H1 (cell line): Measurements from ENCODE around the gene BRIP1. TPM values are rescaled to one million over a fixed set of nuclear protein-coding genes. Genes with fewer than 3 reads are reported as not detected.

Source experiments
- CTCF ChIA-PET: fragments of 300-600 bp; sonication (Branson Sonifier 250); formaldehyde crosslinking; loops from one replicate; lab custom pipeline; 2021; ENCODE audit not compliant: partially characterized antibody; lab: Charles Lee
- POLR2A ChIA-PET: fragments of 300-600 bp; sonication (Branson Sonifier 250); formaldehyde crosslinking; loops from one replicate; lab custom pipeline; 2021; ENCODE audit warnings: inconsistent platforms; ENCODE audit not compliant: partially characterized antibody; lab: Charles Lee
- DNase-seq, 2 experiments: peaks; one replicate each; pipeline versions ENCODE4 v3.0.0 to v3.0.0-alpha.2; 2010 to 2022; ENCODE audit warnings: low spot score in 2 of 2, low read depth in 1 of 2, mixed read lengths in 1 of 2
- FAIRE-seq: peaks from 2 replicates; lab custom pipeline; 2011; peaks lifted over from hg19 to GRCh38; lab: Jason Lieb, UNC
- H2AFZ ChIP-seq: 2 replicates; pipeline ENCODE4 v1.8.1; 2012; ENCODE audit warnings: low read length, inconsistent platforms
- H2AK5ac ChIP-seq: 2 replicates; pipeline ENCODE4 v1.6.1; 2013; ENCODE audit warnings: low read depth, low read length
- H2BK120ac ChIP-seq: replicated peaks from 2 replicates; pipeline ENCODE3; 2013; ENCODE audit warnings: low read depth, low read length, inconsistent platforms
- H2BK12ac ChIP-seq: 2 replicates; pipeline ENCODE4 v1.6.1; 2013; ENCODE audit warnings: low read depth, low read length
- H2BK15ac ChIP-seq: 2 replicates; pipeline ENCODE4 v1.6.1; 2013; ENCODE audit warnings: low read length
- H2BK20ac ChIP-seq: 2 replicates; pipeline ENCODE4 v1.6.1; 2013; ENCODE audit warnings: low read length
- H2BK5ac ChIP-seq: 2 replicates; pipeline ENCODE4 v1.6.1; 2013; ENCODE audit warnings: low read depth, low read length
- H3K14ac ChIP-seq: 2 replicates; pipeline ENCODE4 v1.6.1; 2013; ENCODE audit warnings: inconsistent platforms; ENCODE audit not compliant: insufficient read length
- H3K18ac ChIP-seq: 2 replicates; pipeline ENCODE4 v1.6.1; 2013; ENCODE audit warnings: low read length; ENCODE audit errors: extremely low read depth
- H3K23ac ChIP-seq: 2 replicates; pipeline ENCODE4 v1.6.1; 2013; ENCODE audit warnings: inconsistent platforms; ENCODE audit not compliant: insufficient read length
- H3K23me2 ChIP-seq: 2 replicates; pipeline ENCODE4 v1.6.1; 2013; ENCODE audit warnings: low read depth, low read length
- H3K27ac ChIP-seq: 2 replicates; pipeline ENCODE4 v1.6.1; 2011; ENCODE audit warnings: low read depth, low read length, inconsistent platforms
- H3K27me3 ChIP-seq, 4 experiments: replicated peaks in 1 of 4; 1 replicate in 1 of 4; 2 replicates in 3 of 4; pipeline versions ENCODE4 v1.6.1 to v1.8.1; 2011 to 2013; ENCODE audit warnings: low read length in 3 of 4, mild to moderate bottlenecking in 3 of 4, inconsistent platforms in 2 of 4, mixed read lengths in 2 of 4, moderate library complexity in 1 of 4; ENCODE audit not compliant: control insufficient read depth in 3 of 4, insufficient read depth in 3 of 4; ENCODE audit errors: extremely low read depth in 1 of 4
- H3K36me3 ChIP-seq, 4 experiments: 2 replicates each; pipeline versions ENCODE4 v1.6.1 to v1.8.1; 2011 to 2013; ENCODE audit warnings: mild to moderate bottlenecking in 4 of 4, low read length in 3 of 4, moderate library complexity in 2 of 4, control low read depth in 1 of 4, inconsistent platforms in 1 of 4; ENCODE audit not compliant: insufficient read depth in 4 of 4, control insufficient read depth in 2 of 4
- H3K4ac ChIP-seq: replicated peaks from 2 replicates; pipeline ENCODE3; 2013; ENCODE audit warnings: low read length, low read depth, mixed read lengths, inconsistent platforms; ENCODE audit not compliant: insufficient read length
- H3K4me1 ChIP-seq, 4 experiments: replicated peaks in 1 of 4; 1 replicate in 1 of 4; 2 replicates in 3 of 4; pipeline versions ENCODE4 v1.6.1 to v1.8.1; 2011 to 2013; ENCODE audit warnings: low read length in 3 of 4, inconsistent platforms in 2 of 4, mixed read lengths in 1 of 4; ENCODE audit not compliant: insufficient read depth in 4 of 4, control insufficient read depth in 3 of 4
- H3K4me2 ChIP-seq, 2 experiments: 2 replicates each; pipeline versions ENCODE4 v1.6.1 to v1.8.1; 2011 to 2013; ENCODE audit warnings: low read depth in 2 of 2, low read length in 2 of 2, control low read depth in 1 of 2, inconsistent platforms in 1 of 2, mild to moderate bottlenecking in 1 of 2; ENCODE audit not compliant: insufficient read depth in 1 of 2
- H3K4me3 ChIP-seq, 4 experiments: fragments of 200-600, 300-600 bp in 1 of 4; sonication (generic), shearing (Covaris generic), sonication (Bioruptor Twin) in 1 of 4; 2 replicates each; pipeline versions ENCODE4 v1.5.1 to v1.8.1; 2011 to 2016; ENCODE audit warnings: low read length in 4 of 4, low read depth in 3 of 4, control low read depth in 2 of 4, inconsistent platforms in 2 of 4, mild to moderate bottlenecking in 2 of 4, mixed read lengths in 1 of 4, moderate library complexity in 1 of 4; ENCODE audit not compliant: insufficient read depth in 2 of 4; ENCODE audit errors: extremely low read depth in 1 of 4
- H3K56ac ChIP-seq: replicated peaks from 2 replicates; pipeline ENCODE3; 2013; ENCODE audit warnings: low read depth, mild to moderate bottlenecking, mixed read lengths, low read length, inconsistent platforms; ENCODE audit not compliant: insufficient read length
- H3K79me1 ChIP-seq: 2 replicates; pipeline ENCODE4 v1.6.1; 2013; ENCODE audit warnings: low read depth, low read length, control low read depth
- H3K79me2 ChIP-seq, 2 experiments: 2 replicates each; pipeline versions ENCODE4 v1.6.1 to v1.8.1; 2012 to 2013; ENCODE audit warnings: low read length in 2 of 2, mild to moderate bottlenecking in 2 of 2, inconsistent platforms in 1 of 2; ENCODE audit not compliant: insufficient read depth in 2 of 2, control insufficient read depth in 1 of 2
- H3K9ac ChIP-seq, 4 experiments: replicated peaks in 1 of 4; 1 replicate in 1 of 4; 2 replicates in 3 of 4; pipeline versions ENCODE4 v1.6.1 to v1.8.1; 2011 to 2013; ENCODE audit warnings: low read depth in 3 of 4, low read length in 3 of 4, control low read depth in 2 of 4, mild to moderate bottlenecking in 2 of 4, moderate library complexity in 2 of 4, inconsistent platforms in 1 of 4; ENCODE audit errors: extremely low read depth in 1 of 4
- H3K9me3 ChIP-seq, 2 experiments: 2 replicates each; pipeline versions ENCODE4 v1.6.1 to v1.8.1; 2012 to 2013; ENCODE audit warnings: mild to moderate bottlenecking in 2 of 2, moderate library complexity in 2 of 2, control low read depth in 1 of 2, inconsistent platforms in 1 of 2, low read depth in 1 of 2, low read length in 1 of 2, mixed read lengths in 1 of 2; ENCODE audit not compliant: insufficient read depth in 2 of 2
- H4K20me1 ChIP-seq, 2 experiments: replicated peaks in 1 of 2; 2 replicates each; pipeline versions ENCODE3 to v1.8.1; 2011 to 2013; ENCODE audit warnings: inconsistent platforms in 2 of 2, low read length in 2 of 2, mild to moderate bottlenecking in 1 of 2; ENCODE audit not compliant: insufficient read depth in 2 of 2, control insufficient read depth in 1 of 2
- H4K5ac ChIP-seq: 2 replicates; pipeline ENCODE4 v1.6.1; 2013; ENCODE audit warnings: low read length, low read depth, mixed read lengths, inconsistent platforms; ENCODE audit not compliant: insufficient read length
- H4K8ac ChIP-seq: 2 replicates; pipeline ENCODE4 v1.8.0; 2013; ENCODE audit warnings: mild to moderate bottlenecking, moderate library complexity, low read length, inconsistent platforms; ENCODE audit not compliant: insufficient read depth; ENCODE audit errors: extremely low read depth
- H4K91ac ChIP-seq: replicated peaks from 2 replicates; pipeline ENCODE3; 2013; ENCODE audit warnings: low read length, mixed read lengths, inconsistent platforms; ENCODE audit not compliant: insufficient read length
- ATF2 ChIP-seq: IDR thresholded peaks from 2 replicates; pipeline ENCODE4 v1.6.1; 2012; ENCODE audit warnings: low read length, inconsistent platforms
- CBX8 ChIP-seq: fragments of 300-800, 300-1000 bp; sonication (generic); IDR thresholded peaks from 2 replicates; pipeline ENCODE4 v1.7.1; 2016; ENCODE audit warnings: low read depth, low read length, borderline replicate concordance
- CTCF ChIP-seq, 3 experiments: IDR thresholded peaks; 1 replicate in 2 of 3; 2 replicates in 1 of 3; pipeline versions ENCODE4 v1.5.1 to v1.6.1; 2011; ENCODE audit warnings: low read length in 3 of 3, mild to moderate bottlenecking in 3 of 3, inconsistent platforms in 2 of 3, low read depth in 1 of 3, moderate library complexity in 1 of 3; ENCODE audit not compliant: insufficient read depth in 1 of 3; ENCODE audit errors: control extremely low read depth in 1 of 3
- KDM4A ChIP-seq: IDR thresholded peaks from one replicate; pipeline ENCODE4 v1.7.1; 2012; ENCODE audit warnings: low read depth, mild to moderate bottlenecking, moderate library complexity, low read length, inconsistent platforms; ENCODE audit not compliant: severe bottlenecking
- NANOG ChIP-seq: IDR thresholded peaks from 2 replicates; pipeline ENCODE4 v1.6.1; 2011; ENCODE audit warnings: low read length, low read depth, mild to moderate bottlenecking, inconsistent platforms; ENCODE audit not compliant: insufficient read depth, poor library complexity, severe bottlenecking
- NRF1 ChIP-seq: IDR thresholded peaks from 2 replicates; pipeline ENCODE4 v1.6.1; 2011; ENCODE audit warnings: mild to moderate bottlenecking, low read depth, low read length, improper control_type of control experiment
- RAD21 ChIP-seq, 2 experiments: IDR thresholded peaks in 1 of 2; conservative IDR thresholded peaks in 1 of 2; 2 replicates each; pipeline ENCODE4 v1.6.1; 2011; ENCODE audit warnings: low read depth in 2 of 2, low read length in 2 of 2, improper control_type of control experiment in 1 of 2, inconsistent platforms in 1 of 2, mild to moderate bottlenecking in 1 of 2, moderate library complexity in 1 of 2
- SAP30 ChIP-seq: fragments of 300-600 bp; sonication (generic); IDR thresholded peaks from 2 replicates; pipeline ENCODE4 v1.7.1; 2012; ENCODE audit warnings: low read length, moderate library complexity, mild to moderate bottlenecking, inconsistent platforms; ENCODE audit not compliant: insufficient read depth, insufficient replicate concordance
- TEAD4 ChIP-seq: IDR thresholded peaks from 2 replicates; pipeline ENCODE4 v1.6.1; 2012; ENCODE audit warnings: low read depth, low read length, inconsistent platforms, mixed read lengths
- WGBS, 2 experiments: shearing (Covaris generic) in 1 of 2; methylation state at CpG; one replicate each; pipeline versions ENCODE4 v1.1.6 to v1.1.7; 2013 to 2015; ENCODE audit warnings: low lambda C conversion rate in 2 of 2, mixed read lengths in 2 of 2, inconsistent platforms in 1 of 2, low coverage in 1 of 2, missing lambda C conversion rate in 1 of 2; ENCODE audit not compliant: insufficient replicate concordance in 2 of 2, insufficient coverage in 1 of 2, insufficient read length in 1 of 2; ENCODE audit errors: extremely low coverage in 1 of 2, missing lambda C conversion rate in 1 of 2; 5-methylcytosine and 5-hydroxymethylcytosine counted together
- polyA plus RNA-seq, 7 experiments: library from polyadenylated mRNA; depleted of rRNA in 3 of 7; stranded (reverse) in 5 of 7; unstranded in 2 of 7; fragments of >200 nt in 5 of 7; fragments of 200-250 nt in 2 of 7; gene quantifications; 1 replicate in 5 of 7; 2 replicates in 1 of 7; 4 replicates in 1 of 7; pipeline versions ENCODE4 v1.2.1 to v1.2.3, GENCODE V29; 2011 to 2013; ENCODE audit warnings: missing spikeins in 2 of 7, mixed read lengths in 2 of 7
- total RNA-seq: library from RNA; stranded (reverse); fragmentation: NEBNext Ultra II Directional; extraction: Animal tissue kit (Norgen Biotek cat#: 25700); gene quantifications from 2 replicates; pipeline ENCODE4 v1.2.1, GENCODE V29; 2021

Gene BRIP1
- total and polyA plus RNA-seq, 2 of the 8 experiments (the other 6 are each of a cell fraction or from before 2014, with no cell fraction given): 5.8 to 19.2 TPM

GRCh38 chr17:61732169-61732568 lies 131.2 kb downstream of the BRIP1 start:
- Histone ChIP-seq H4K20me1 (no peaks in the 10 kb centered on the region), H3K9me3 (no peaks in the 10 kb centered on the region), H2BK120ac (no peak overlapping the region), H3K79me1 (no peaks in the 10 kb centered on the region), H3K23ac (no peak overlapping the region), H3K56ac (no peak overlapping the region), H2AK5ac (no peak overlapping the region), H3K27me3 (no peaks in the 10 kb centered on the region), H3K4me2 (no peak overlapping the region), H3K27ac (no peak overlapping the region), H4K91ac (no peak overlapping the region), H3K14ac (no peak overlapping the region), H4K8ac (no peak overlapping the region), H2BK15ac (no peak overlapping the region), H3K9ac (no peak overlapping the region), H2BK5ac (no peak overlapping the region), H3K4me1 (no peaks in the 10 kb centered on the region), H3K18ac (no peak overlapping the region), H3K4ac (no peak overlapping the region), H3K36me3 (no peaks in the 10 kb centered on the region; a peak in 1 of 8 replicates), H2BK20ac (no peak overlapping the region), H3K4me3 (no peak overlapping the region), H2AFZ (no peak overlapping the region), H3K23me2 (no peaks in the 10 kb centered on the region), H3K79me2 (no peaks in the 10 kb centered on the region), H2BK12ac (no peak overlapping the region), H4K5ac (no peak overlapping the region)
- POLR2A ChIA-PET: no interaction called here
- no peak for FAIRE-seq
- WGBS, 2 experiments: 57% methylated on average over 3 of the region's 3 CpGs; no CpG with 5 or more reads in 1 of the 2 experiments
- CTCF ChIA-PET: interaction anchor here (0.6 kb wide), 1 partner anchor 11 kb away, joined by 3 read pairs; no protein-coding TSS in a partner anchor
- no peak for DNase-seq
- no peak for TF ChIP-seq NRF1
- no peak for TF ChIP-seq TEAD4
- TF ChIP-seq KDM4A: no peak
- TF ChIP-seq CTCF (IDR thresholded peaks at IDR 0.05; ENCODE audit: control extremely low read depth in 1 of 3, insufficient read depth in 1 of 3, low read depth in 1 of 3, low read length in 3 of 3): no peak
- no peak for TF ChIP-seq SAP30
- no peak for TF ChIP-seq RAD21 (IDR thresholded peaks at IDR 0.05 in 1 of 2, conservative IDR thresholded peaks at IDR 0.05 in 1 of 2; ENCODE audit: low read depth in 2 of 2, low read length in 2 of 2)
- no peak for TF ChIP-seq NANOG
- TF ChIP-seq ATF2: no peak
- no peak for TF ChIP-seq CBX8
